Tracheal epithelial cell (primary cell): Measurements from ENCODE around the gene SYDE2. TPM values are rescaled to one million over a fixed set of nuclear protein-coding genes. Genes with fewer than 3 reads are reported as not detected.

ENCODE experiments used
- total RNA-seq: library from RNA; depleted of rRNA; stranded (reverse); fragments of >200 nt; gene quantifications from 2 replicates; pipeline ENCODE4 v1.2.1, GENCODE V29; 2014

The SYDE2 gene
- total RNA-seq: 5.1 and 7.2 TPM in 2 replicates

GRCh38 chr1:85200463-85201339, at the start of gene SYDE2:
TSS of gene SYDE2 (minus strand) at chr1:85201016. CDS start at chr1:85200996, 20 bp downstream.

Other genes with a start within 250 kb of the SYDE2 start
- gene MCOLN2, start 203.9 kb downstream of the SYDE2 start, total RNA-seq: 1.2 TPM in 1 of 2 replicates, not detected in the other
- 1.3 and 4.8 TPM in 2 replicates for gene MCOLN3, start 152.5 kb downstream of the SYDE2 start, total RNA-seq
- gene C1orf52, start 58.6 kb upstream of the SYDE2 start, total RNA-seq: 9.2 and 18.6 TPM in 2 replicates
- 35.4 and 35.7 TPM in 2 replicates for gene BCL10, start 75.6 kb upstream of the SYDE2 start, total RNA-seq